Measurements from ENCODE around the gene STUM. TPM values are rescaled to one million over a fixed set of nuclear protein-coding genes. Genes with fewer than 3 reads are reported as not detected.

The STUM gene
- total RNA-seq, 1 experiment from 2014 or later = 0.11 TPM

DNA sequence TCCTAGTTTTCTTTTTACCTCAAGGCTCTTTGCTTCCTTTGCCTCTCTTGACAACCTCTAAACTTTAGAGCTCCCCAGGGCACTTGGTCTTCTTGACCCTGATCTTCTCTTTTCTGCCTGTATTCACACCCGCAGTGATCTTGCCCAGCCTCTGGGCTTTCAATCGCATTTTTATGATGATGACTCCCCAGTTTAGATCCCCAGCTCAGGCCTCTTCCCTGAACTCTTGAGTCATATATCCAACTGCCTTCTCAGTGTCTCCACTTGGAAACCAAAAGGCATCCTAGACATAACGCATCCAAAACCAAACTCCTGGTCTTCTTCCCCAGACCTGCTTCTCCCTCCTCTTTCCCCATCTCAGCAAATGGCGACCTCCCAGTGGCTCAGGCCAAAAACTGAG is 6.5 kb downstream of the STUM start:
- Histone ChIP-seq H3K14ac (ENCODE audit: insufficient read depth, low read length) (no peak overlapping the region), H3K18ac (ENCODE audit: insufficient read length, low read depth, low read length) (no peak overlapping the region), H4K5ac (ENCODE audit: insufficient read length, low read depth, low read length) (no peak overlapping the region), H2BK15ac (ENCODE audit: low read depth, low read length) (no peak overlapping the region), H3K27me3 (ENCODE audit: insufficient read depth, low read length) (peaks cover 2% of the 10 kb centered on the region; the same call in 1 of the 2 replicates), H2BK20ac (ENCODE audit: low read depth, low read length, poor library complexity, severe bottlenecking) (no peak overlapping the region), H3K27ac (ENCODE audit: insufficient read length, low read depth, low read length) (no peak overlapping the region), H2AFZ (ENCODE audit: low read length) (no peak overlapping the region), H4K20me1 (ENCODE audit: control insufficient read depth, insufficient read depth, insufficient read length) (no peaks in the 10 kb centered on the region), H4K8ac (replicated peaks; ENCODE audit: insufficient read length, low read depth, low read length) (no peak overlapping the region), H3T11ph (ENCODE audit: low read length) (no peak overlapping the region), H3K9me3 (ENCODE audit: control insufficient read depth, low read depth, low read length) (no peaks in the 10 kb centered on the region), H3K4me1 (ENCODE audit: insufficient read depth, low read length) (peaks cover 6% of the 10 kb centered on the region; the same call in 1 of the 2 replicates), H3K23ac (ENCODE audit: insufficient read length, low read depth, low read length) (no peak overlapping the region), H3K9ac (ENCODE audit: extremely low read depth, insufficient read length, low read length) (no peak overlapping the region), H3K4ac (ENCODE audit: low read depth, low read length) (no peak overlapping the region), H2AK5ac (ENCODE audit: insufficient read length, low read length) (no peak overlapping the region), H3K79me1 (ENCODE audit: insufficient read depth, low read depth, low read length, poor library complexity, severe bottlenecking) (no peaks in the 10 kb centered on the region), H2BK5ac (ENCODE audit: insufficient read length, low read length) (no peak overlapping the region), H3K23me2 (ENCODE audit: insufficient read length, low read depth, low read length, poor library complexity, severe bottlenecking) (peaks cover 2% of the 10 kb centered on the region), H3K56ac (ENCODE audit: insufficient read length, low read depth, low read length) (no peak overlapping the region), H4K91ac (ENCODE audit: insufficient read length, low read depth, low read length) (no peak overlapping the region), H2BK12ac (ENCODE audit: insufficient read length, low read depth, low read length) (no peak overlapping the region), H3K79me2 (ENCODE audit: insufficient read depth, low read length) (no peaks in the 10 kb centered on the region), H2BK120ac (ENCODE audit: low read depth, low read length, poor library complexity, severe bottlenecking) (no peak overlapping the region), H3K4me2 (ENCODE audit: insufficient read depth, insufficient read length, low read length) (no peak overlapping the region)
- H3K27me3 Mint-ChIP-seq (ENCODE audit: low read depth) = peaks cover 66% of the 10 kb centered on the region
- WGBS (ENCODE audit: extremely low coverage, insufficient read length, low lambda C conversion rate) = no CpG with 5 or more reads among the region's 4 CpGs
- no peak overlapping the region for H3K27ac Mint-ChIP-seq
- no peaks in the 10 kb centered on the region for H3K36me3 Mint-ChIP-seq (ENCODE audit: insufficient read depth in 1 of 3, low read depth in 3 of 3)
- DNase-seq = no peak
- peaks cover 14 to 16% of the 10 kb centered on the region in 2 experiments for H3K4me1 Mint-ChIP-seq
- H3K4me3 Mint-ChIP-seq = no peak overlapping the region
- H3K9me3 Mint-ChIP-seq = no peaks in the 10 kb centered on the region
- TF ChIP-seq, protein P1, sequence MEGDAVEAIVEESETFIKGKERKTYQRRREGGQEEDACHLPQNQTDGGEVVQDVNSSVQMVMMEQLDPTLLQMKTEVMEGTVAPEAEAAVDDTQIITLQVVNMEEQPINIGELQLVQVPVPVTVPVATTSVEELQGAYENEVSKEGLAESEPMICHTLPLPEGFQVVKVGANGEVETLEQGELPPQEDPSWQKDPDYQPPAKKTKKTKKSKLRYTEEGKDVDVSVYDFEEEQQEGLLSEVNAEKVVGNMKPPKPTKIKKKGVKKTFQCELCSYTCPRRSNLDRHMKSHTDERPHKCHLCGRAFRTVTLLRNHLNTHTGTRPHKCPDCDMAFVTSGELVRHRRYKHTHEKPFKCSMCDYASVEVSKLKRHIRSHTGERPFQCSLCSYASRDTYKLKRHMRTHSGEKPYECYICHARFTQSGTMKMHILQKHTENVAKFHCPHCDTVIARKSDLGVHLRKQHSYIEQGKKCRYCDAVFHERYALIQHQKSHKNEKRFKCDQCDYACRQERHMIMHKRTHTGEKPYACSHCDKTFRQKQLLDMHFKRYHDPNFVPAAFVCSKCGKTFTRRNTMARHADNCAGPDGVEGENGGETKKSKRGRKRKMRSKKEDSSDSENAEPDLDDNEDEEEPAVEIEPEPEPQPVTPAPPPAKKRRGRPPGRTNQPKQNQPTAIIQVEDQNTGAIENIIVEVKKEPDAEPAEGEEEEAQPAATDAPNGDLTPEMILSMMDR (conservative IDR thresholded peaks at IDR 0.05) = no peak

Measured in H9 (cell line).